H9 (cell line): ENCODE measurements around the gene ZNF644. TPM values are rescaled to one million over a fixed set of nuclear protein-coding genes. Genes with fewer than 3 reads are reported as not detected.

Experiments
- DNase-seq: peaks from one replicate; pipeline ENCODE4 v3.0.0-alpha.2; 2017
- H2AFZ ChIP-seq: one replicate; pipeline ENCODE4 v1.6.1; 2013; ENCODE audit warnings: mild to moderate bottlenecking, low read length, control low read depth, moderate library complexity
- H2AK5ac ChIP-seq: 2 replicates; pipeline ENCODE4 v1.6.1; 2013; ENCODE audit warnings: low read length, control low read depth, mixed read lengths; ENCODE audit not compliant: insufficient read length
- H2BK120ac ChIP-seq: one replicate; pipeline ENCODE4 v1.6.1; 2013; ENCODE audit warnings: low read depth, mild to moderate bottlenecking, low read length, control low read depth, inconsistent platforms; ENCODE audit not compliant: poor library complexity, severe bottlenecking
- H2BK12ac ChIP-seq: 2 replicates; pipeline ENCODE4 v1.6.1; 2013; ENCODE audit warnings: low read length, control low read depth, mixed read lengths, low read depth; ENCODE audit not compliant: insufficient read length
- H2BK15ac ChIP-seq: 2 replicates; pipeline ENCODE4 v1.6.1; 2013; ENCODE audit warnings: low read depth, low read length, control low read depth
- H2BK20ac ChIP-seq: one replicate; pipeline ENCODE4 v1.6.1; 2013; ENCODE audit warnings: low read depth, mild to moderate bottlenecking, low read length, control low read depth, inconsistent platforms; ENCODE audit not compliant: poor library complexity, severe bottlenecking
- H2BK5ac ChIP-seq: 2 replicates; pipeline ENCODE4 v1.6.1; 2013; ENCODE audit warnings: low read length, control low read depth, mixed read lengths; ENCODE audit not compliant: insufficient read length
- H3K14ac ChIP-seq: 2 replicates; pipeline ENCODE4 v1.6.1; 2013; ENCODE audit warnings: low read length, control low read depth; ENCODE audit not compliant: insufficient read depth
- H3K18ac ChIP-seq: 2 replicates; pipeline ENCODE4 v1.6.1; 2013; ENCODE audit warnings: low read depth, mild to moderate bottlenecking, mixed read lengths, low read length, control low read depth; ENCODE audit not compliant: insufficient read length
- H3K23ac ChIP-seq: 2 replicates; pipeline ENCODE4 v1.6.1; 2013; ENCODE audit warnings: low read length, control low read depth, mixed read lengths, low read depth; ENCODE audit not compliant: insufficient read length
- H3K23me2 ChIP-seq: 2 replicates; pipeline ENCODE4 v1.6.1; 2013; ENCODE audit warnings: low read depth, mild to moderate bottlenecking, mixed read lengths, low read length, control low read depth; ENCODE audit not compliant: insufficient read length, poor library complexity, severe bottlenecking
- H3K27ac ChIP-seq: 2 replicates; pipeline ENCODE4 v1.5.1; 2013; ENCODE audit warnings: low read length, control low read depth, mixed read lengths, low read depth; ENCODE audit not compliant: insufficient read length
- H3K27me3 ChIP-seq: 2 replicates; pipeline ENCODE4 v1.6.1; 2013; ENCODE audit warnings: low read length, control low read depth, inconsistent platforms; ENCODE audit not compliant: insufficient read depth
- H3K4ac ChIP-seq: 2 replicates; pipeline ENCODE4 v1.6.1; 2013; ENCODE audit warnings: low read depth, mild to moderate bottlenecking, control low read depth, inconsistent platforms, low read length, moderate library complexity
- H3K4me1 ChIP-seq: 2 replicates; pipeline ENCODE4 v1.6.1; 2013; ENCODE audit warnings: low read length, control low read depth, inconsistent platforms; ENCODE audit not compliant: insufficient read depth
- H3K4me2 ChIP-seq: 2 replicates; pipeline ENCODE4 v1.6.1; 2013; ENCODE audit warnings: low read length, control low read depth, mixed read lengths; ENCODE audit not compliant: insufficient read length, insufficient read depth
- H3K56ac ChIP-seq: 2 replicates; pipeline ENCODE4 v1.6.1; 2013; ENCODE audit warnings: low read depth, mild to moderate bottlenecking, mixed read lengths, low read length, control low read depth; ENCODE audit not compliant: insufficient read length
- H3K79me1 ChIP-seq: 2 replicates; pipeline ENCODE4 v1.6.1; 2013; ENCODE audit warnings: low read depth, mild to moderate bottlenecking, moderate library complexity, low read length, control low read depth, inconsistent platforms; ENCODE audit not compliant: insufficient read depth, poor library complexity, severe bottlenecking
- H3K79me2 ChIP-seq: 2 replicates; pipeline ENCODE4 v1.6.1; 2013; ENCODE audit warnings: low read length, control low read depth, inconsistent platforms; ENCODE audit not compliant: insufficient read depth
- H3K9ac ChIP-seq: 2 replicates; pipeline ENCODE4 v1.6.1; 2013; ENCODE audit warnings: low read length, control low read depth, mixed read lengths; ENCODE audit not compliant: insufficient read length; ENCODE audit errors: extremely low read depth
- H3K9me3 ChIP-seq: one replicate; pipeline ENCODE4 v1.6.1; 2013; ENCODE audit warnings: low read depth, low read length, inconsistent platforms; ENCODE audit not compliant: control insufficient read depth
- H3T11ph ChIP-seq: one replicate; pipeline ENCODE4 v1.6.1; 2013; ENCODE audit warnings: mild to moderate bottlenecking, low read length, control low read depth, inconsistent platforms
- H4K20me1 ChIP-seq: one replicate; pipeline ENCODE4 v1.6.1; 2013; ENCODE audit not compliant: control insufficient read depth, insufficient read length, insufficient read depth
- H4K5ac ChIP-seq: 2 replicates; pipeline ENCODE4 v1.6.1; 2013; ENCODE audit warnings: low read depth, mild to moderate bottlenecking, mixed read lengths, low read length, control low read depth; ENCODE audit not compliant: insufficient read length
- H4K8ac ChIP-seq: replicated peaks from 2 replicates; pipeline ENCODE4 v1.6.1; 2013; ENCODE audit warnings: low read length, control low read depth, mixed read lengths, low read depth; ENCODE audit not compliant: insufficient read length
- H4K91ac ChIP-seq: 2 replicates; pipeline ENCODE4 v1.6.1; 2013; ENCODE audit warnings: low read depth, mild to moderate bottlenecking, moderate library complexity, mixed read lengths, low read length, control low read depth; ENCODE audit not compliant: insufficient read length
- H3K27ac Mint-ChIP-seq, 3 experiments: 2 replicates in 2 of 3; 3 replicates in 1 of 3; pipeline ENCODE4 v1.8.0; 2020 to 2021; ENCODE audit warnings: mixed read lengths in 3 of 3, mild to moderate bottlenecking in 1 of 3, moderate library complexity in 1 of 3
- H3K27me3 Mint-ChIP-seq: 2 replicates; pipeline ENCODE4 v1.8.0; 2021; ENCODE audit warnings: low read depth, mild to moderate bottlenecking, moderate library complexity, mixed read lengths
- H3K36me3 Mint-ChIP-seq, 3 experiments: 2 replicates in 2 of 3; 3 replicates in 1 of 3; pipeline ENCODE4 v1.8.0; 2020 to 2021; ENCODE audit warnings: low read depth in 3 of 3, mixed read lengths in 3 of 3; ENCODE audit not compliant: insufficient read depth in 1 of 3
- H3K4me1 Mint-ChIP-seq, 2 experiments: 2 replicates each; pipeline ENCODE4 v1.8.0; 2020; ENCODE audit warnings: mixed read lengths in 2 of 2
- H3K4me3 Mint-ChIP-seq, 2 experiments: 2 replicates in 1 of 2; 3 replicates in 1 of 2; pipeline ENCODE4 v1.8.0; 2020 to 2021; ENCODE audit warnings: mild to moderate bottlenecking in 2 of 2, mixed read lengths in 2 of 2, moderate library complexity in 1 of 2
- H3K9me3 Mint-ChIP-seq, 2 experiments: 2 replicates in 1 of 2; 3 replicates in 1 of 2; pipeline ENCODE4 v1.8.0; 2020; ENCODE audit warnings: mild to moderate bottlenecking in 2 of 2, mixed read lengths in 2 of 2, moderate library complexity in 1 of 2
- total RNA-seq: library from RNA; stranded (reverse); gene quantifications from 2 replicates; pipeline ENCODE4 v1.2.1, GENCODE V29; 2021
- TF ChIP-seq, protein P1 (sequence below): fragments of 200-600 bp; sonication (generic); conservative IDR thresholded peaks from 3 replicates; pipeline ENCODE4 v1.8.0; 2021; ENCODE audit warnings: antibody characterized with exemption, mild to moderate bottlenecking

The ZNF644 gene
- total RNA-seq, 1 experiment from 2014 or later = 78.9 TPM

DNA sequence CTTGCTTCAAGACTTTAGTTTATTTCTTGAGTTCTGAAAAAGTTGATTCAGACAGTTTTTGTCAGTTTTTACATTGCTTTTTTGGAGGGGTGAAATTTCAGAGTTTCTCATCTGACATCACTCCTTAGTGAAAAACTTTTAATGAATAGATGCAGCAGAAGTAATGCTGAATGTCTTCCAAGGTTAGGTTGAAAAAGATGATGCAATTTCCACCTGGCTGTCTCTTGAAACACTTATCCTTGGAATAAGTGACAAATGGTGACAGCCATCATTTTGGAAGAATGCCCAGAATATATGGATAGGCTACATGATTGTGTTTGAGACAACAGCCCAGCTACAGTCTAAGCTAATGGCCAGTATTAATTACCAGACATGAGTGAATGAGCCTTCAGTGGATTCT lies 140.8 kb downstream of the ZNF644 start:
- H3K27me3 ChIP-seq = no peaks in the 10 kb centered on the region
- no peak for DNase-seq
- no peaks in the 10 kb centered on the region for H3K79me1 ChIP-seq
- H3K23ac ChIP-seq = no peak overlapping the region
- no peak overlapping the region for H2BK20ac ChIP-seq
- no peak overlapping the region for H4K91ac ChIP-seq
- no peak overlapping the region for H3T11ph ChIP-seq
- H3K36me3 Mint-ChIP-seq = peaks cover 13 to 22% (median 20%) of the 10 kb centered on the region in 3 experiments
- H2AK5ac ChIP-seq = no peak overlapping the region
- no peaks in the 10 kb centered on the region for H3K4me1 ChIP-seq
- no peak overlapping the region for H3K27ac ChIP-seq
- no peak overlapping the region for H4K8ac ChIP-seq
- no peak overlapping the region for H3K27ac Mint-ChIP-seq
- peaks cover 26 to 46% of the 10 kb centered on the region in 2 experiments for H3K9me3 Mint-ChIP-seq
- H2BK5ac ChIP-seq = no peak overlapping the region
- H2BK15ac ChIP-seq = no peak overlapping the region
- no peaks in the 10 kb centered on the region for H3K4me1 Mint-ChIP-seq
- no peaks in the 10 kb centered on the region for H3K79me2 ChIP-seq
- peaks cover 6% of the 10 kb centered on the region for H3K9me3 ChIP-seq
- H4K20me1 ChIP-seq = no peaks in the 10 kb centered on the region
- H2BK12ac ChIP-seq = no peak overlapping the region
- H3K23me2 ChIP-seq = no peaks in the 10 kb centered on the region
- TF ChIP-seq, protein P1, sequence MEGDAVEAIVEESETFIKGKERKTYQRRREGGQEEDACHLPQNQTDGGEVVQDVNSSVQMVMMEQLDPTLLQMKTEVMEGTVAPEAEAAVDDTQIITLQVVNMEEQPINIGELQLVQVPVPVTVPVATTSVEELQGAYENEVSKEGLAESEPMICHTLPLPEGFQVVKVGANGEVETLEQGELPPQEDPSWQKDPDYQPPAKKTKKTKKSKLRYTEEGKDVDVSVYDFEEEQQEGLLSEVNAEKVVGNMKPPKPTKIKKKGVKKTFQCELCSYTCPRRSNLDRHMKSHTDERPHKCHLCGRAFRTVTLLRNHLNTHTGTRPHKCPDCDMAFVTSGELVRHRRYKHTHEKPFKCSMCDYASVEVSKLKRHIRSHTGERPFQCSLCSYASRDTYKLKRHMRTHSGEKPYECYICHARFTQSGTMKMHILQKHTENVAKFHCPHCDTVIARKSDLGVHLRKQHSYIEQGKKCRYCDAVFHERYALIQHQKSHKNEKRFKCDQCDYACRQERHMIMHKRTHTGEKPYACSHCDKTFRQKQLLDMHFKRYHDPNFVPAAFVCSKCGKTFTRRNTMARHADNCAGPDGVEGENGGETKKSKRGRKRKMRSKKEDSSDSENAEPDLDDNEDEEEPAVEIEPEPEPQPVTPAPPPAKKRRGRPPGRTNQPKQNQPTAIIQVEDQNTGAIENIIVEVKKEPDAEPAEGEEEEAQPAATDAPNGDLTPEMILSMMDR = no peak
- H3K4ac ChIP-seq = no peak overlapping the region
- no peaks in the 10 kb centered on the region; the same call in 1 of the 2 replicates for H3K27me3 Mint-ChIP-seq
- H3K14ac ChIP-seq = no peak overlapping the region
- no peak overlapping the region for H3K4me3 Mint-ChIP-seq
- no peak overlapping the region for H3K4me2 ChIP-seq
- no peak overlapping the region for H3K18ac ChIP-seq
- H3K9ac ChIP-seq = no peak overlapping the region
- no peak overlapping the region for H3K56ac ChIP-seq
- H4K5ac ChIP-seq = no peak overlapping the region
- H2AFZ ChIP-seq = no peak overlapping the region
- no peak overlapping the region for H2BK120ac ChIP-seq
